SK-MEL-5 (cell line): ENCODE results near the gene IGF2R. TPM values are rescaled to one million over a fixed set of nuclear protein-coding genes. Genes with fewer than 3 reads are reported as not detected.
"Not testable (repeated sequence)": the region's sequence is repeated elsewhere in the genome, so short reads cannot be mapped to it uniquely, and the experiment has no call there.

Experiments used
- DNase-seq: peaks from one replicate; pipeline ENCODE4 v3.0.0-alpha.2; 2016; ENCODE audit warnings: low read depth, low spot score
- in situ Hi-C: cut with HindIII; loops from 2 replicates; pipeline ENCODE4 v1.10.0; 2016; ENCODE audit warnings: low sequenced_read_pairs, high pct_unique_total_duplicates, low pct_unique_long_range_greater_than_20kb
- total RNA-seq: library from RNA; depleted of rRNA; stranded (reverse); fragments of >200 nt; shearing (Covaris generic); gene quantifications from 2 replicates; pipeline ENCODE4 v1.2.3, GENCODE V29; 2014

Gene IGF2R
- total RNA-seq, 1 experiment from 2014 or later, result 63.4 TPM

GRCh38 chr6:159948199-159948598, 20.7 kb upstream of the IGF2R start:
- in situ Hi-C loops, result no loop called here
- DNase-seq, result no peak

- DNase-seq, result no peak
- in situ Hi-C loops, result no loop called here
These were observed 17.1 kb upstream of the IGF2R start for GRCh38 chr6:159951772-159952171.

GRCh38 chr6:159952289-159953005, 16.4 kb upstream of the IGF2R start:
- in situ Hi-C loops, result no loop called here
- no peak for DNase-seq

- in situ Hi-C loops, result no loop called here
- DNase-seq, result no peak
These were observed 15.7 kb upstream of the IGF2R start for GRCh38 chr6:159953091-159953601.

GRCh38 chr6:159955945-159956361, 12.9 kb upstream of the IGF2R start:
- in situ Hi-C loops, result no loop called here
- no peak for DNase-seq

GRCh38 chr6:159957071-159957673, 11.7 kb upstream of the IGF2R start:
- in situ Hi-C loops, result no loop called here
- DNase-seq, result no peak

- no peak for DNase-seq
- in situ Hi-C loops, result no loop called here
These were observed 9.5 kb upstream of the IGF2R start for GRCh38 chr6:159959165-159959975.

GRCh38 chr6:159959976-159960384, 8.9 kb upstream of the IGF2R start:
- DNase-seq, result no peak
- in situ Hi-C loops, result no loop called here

- in situ Hi-C loops, result no loop called here
- DNase-seq, result no peak
These were observed 8.4 kb upstream of the IGF2R start for GRCh38 chr6:159960485-159960884.

- DNase-seq, result no peak
- in situ Hi-C loops, result no loop called here
These were observed 7.4 kb upstream of the IGF2R start for GRCh38 chr6:159961528-159961927.

GRCh38 chr6:159963111-159963510, 5.8 kb upstream of the IGF2R start:
- DNase-seq, result no peak
- in situ Hi-C loops, result no loop called here

GRCh38 chr6:159964046-159964445, 4.8 kb upstream of the IGF2R start:
- in situ Hi-C loops, result no loop called here
- DNase-seq, result no peak

- in situ Hi-C loops, result no loop called here
- no peak for DNase-seq
These were observed 2.5 kb upstream of the IGF2R start for GRCh38 chr6:159966339-159966738.

- in situ Hi-C loops, result no loop called here
These were observed 1.9 kb upstream of the IGF2R start for GRCh38 chr6:159966981-159967380.

GRCh38 chr6:159967621-159968020, 1.3 kb upstream of the IGF2R start:
- in situ Hi-C loops, DNase-seq: not testable (repeated sequence)

More at GRCh38 chr6:159966981-159967380, 1.9 kb upstream of the IGF2R start:
- no peak for DNase-seq

GRCh38 chr6:159969204-159969912, 476 bp downstream of the IGF2R start:
- in situ Hi-C loops, result no loop called here
- DNase-seq, result peak; percentile 23

GRCh38 chr6:159969921-159970320, 1.0 kb downstream of the IGF2R start:
- peak; percentile 79 for DNase-seq
- in situ Hi-C loops, result no loop called here

- no peak for DNase-seq
- in situ Hi-C loops, result no loop called here
These were observed 1.8 kb downstream of the IGF2R start for GRCh38 chr6:159970659-159971063.
